ENCODE measurements around the gene ZFAND3. TPM values are rescaled to one million over a fixed set of nuclear protein-coding genes. Genes with fewer than 3 reads are reported as not detected.
A peak's percentile ranks its signal among the peaks of the same experiment; 100 is the strongest.

The ZFAND3 gene
- total RNA-seq, 1 donor from 2014 or later = 56.3 TPM

DNA sequence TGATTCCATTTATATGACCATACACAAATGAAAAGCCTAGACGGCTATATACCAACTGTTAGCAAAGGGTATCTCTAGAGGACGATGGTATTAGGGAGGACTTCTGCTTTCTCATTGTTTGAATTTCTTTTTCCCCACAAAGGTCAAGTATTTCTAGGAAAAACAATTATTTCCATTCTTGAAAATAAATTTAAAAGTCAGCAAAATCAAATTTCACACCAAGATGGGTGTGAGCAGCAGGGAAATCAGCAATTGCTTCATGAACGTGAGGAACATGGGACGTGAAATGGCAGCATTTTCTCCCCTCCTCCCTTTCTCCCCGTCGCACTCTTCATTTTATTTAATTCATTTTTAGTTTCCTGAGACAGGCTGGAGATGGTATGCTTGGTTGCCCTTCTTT is 5.2 kb upstream of the ZFAND3 start:
- intact Hi-C loops (cut with micrococcal nuclease) = no loop called here
- ChIA-PET CTCF (no interaction called here), POLR2A (no interaction called here)
- H3K9me3 Mint-ChIP-seq = no peaks in the 10 kb centered on the region
- H3K27me3 Mint-ChIP-seq = peaks cover 2% of the 10 kb centered on the region
- H3K27ac Mint-ChIP-seq = no peak overlapping the region
- no peak overlapping the region for H3K4me3 Mint-ChIP-seq
- H3K36me3 Mint-ChIP-seq (ENCODE audit: low read depth) = peaks cover 8% of the 10 kb centered on the region
- TF ChIP-seq, protein P1, sequence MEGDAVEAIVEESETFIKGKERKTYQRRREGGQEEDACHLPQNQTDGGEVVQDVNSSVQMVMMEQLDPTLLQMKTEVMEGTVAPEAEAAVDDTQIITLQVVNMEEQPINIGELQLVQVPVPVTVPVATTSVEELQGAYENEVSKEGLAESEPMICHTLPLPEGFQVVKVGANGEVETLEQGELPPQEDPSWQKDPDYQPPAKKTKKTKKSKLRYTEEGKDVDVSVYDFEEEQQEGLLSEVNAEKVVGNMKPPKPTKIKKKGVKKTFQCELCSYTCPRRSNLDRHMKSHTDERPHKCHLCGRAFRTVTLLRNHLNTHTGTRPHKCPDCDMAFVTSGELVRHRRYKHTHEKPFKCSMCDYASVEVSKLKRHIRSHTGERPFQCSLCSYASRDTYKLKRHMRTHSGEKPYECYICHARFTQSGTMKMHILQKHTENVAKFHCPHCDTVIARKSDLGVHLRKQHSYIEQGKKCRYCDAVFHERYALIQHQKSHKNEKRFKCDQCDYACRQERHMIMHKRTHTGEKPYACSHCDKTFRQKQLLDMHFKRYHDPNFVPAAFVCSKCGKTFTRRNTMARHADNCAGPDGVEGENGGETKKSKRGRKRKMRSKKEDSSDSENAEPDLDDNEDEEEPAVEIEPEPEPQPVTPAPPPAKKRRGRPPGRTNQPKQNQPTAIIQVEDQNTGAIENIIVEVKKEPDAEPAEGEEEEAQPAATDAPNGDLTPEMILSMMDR (IDR thresholded peaks at IDR 0.05) = no peak
- no peak for DNase-seq
- peaks cover 17% of the 10 kb centered on the region for H3K4me1 Mint-ChIP-seq
- no peak for ATAC-seq (ENCODE audit: low read depth)

DNA sequence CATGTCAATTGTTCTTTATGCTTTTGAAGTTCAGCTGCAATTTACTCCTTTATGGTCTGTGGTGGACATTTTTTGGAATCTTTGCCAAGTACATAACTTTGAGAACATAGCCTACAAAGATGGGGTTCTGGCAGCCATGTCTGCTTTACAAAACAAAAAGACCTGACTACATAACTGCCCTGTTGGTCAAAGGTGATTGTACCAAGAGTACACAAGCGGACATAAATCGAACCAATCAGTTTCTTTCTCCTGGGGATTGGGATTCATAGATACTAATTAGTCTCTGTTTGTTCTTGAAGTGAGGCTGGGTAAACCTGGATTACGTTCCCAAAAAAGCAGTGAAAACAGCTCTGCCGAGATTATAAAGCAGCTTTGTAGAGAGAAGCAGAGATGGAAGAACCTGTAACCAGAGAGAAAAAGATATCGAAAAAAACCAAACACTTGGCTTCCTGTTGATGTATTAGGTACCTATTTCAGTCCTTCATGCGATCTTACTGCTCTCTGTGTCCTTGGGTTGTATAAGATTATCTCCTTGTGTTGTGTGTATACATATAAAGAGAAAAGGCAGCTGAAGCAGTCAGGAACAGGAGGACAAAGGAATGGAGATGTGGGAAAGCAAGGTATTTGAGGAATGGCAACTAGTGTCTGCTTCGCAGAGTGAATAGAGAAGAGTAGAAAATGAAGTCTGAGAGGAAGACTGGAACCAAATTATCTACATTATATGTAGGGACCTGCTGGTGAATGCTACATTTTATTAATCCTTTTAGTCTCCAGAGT is 2.7 kb upstream of the ZFAND3 start:
- H3K27ac Mint-ChIP-seq = no peak overlapping the region
- ChIA-PET CTCF (no interaction called here), POLR2A (no interaction called here)
- DNase-seq (no peak), ATAC-seq (ENCODE audit: low read depth) (no peak)
- peaks cover 13% of the 10 kb centered on the region for H3K36me3 Mint-ChIP-seq (ENCODE audit: low read depth)
- H3K27me3 Mint-ChIP-seq = no peaks in the 10 kb centered on the region
- TF ChIP-seq, protein P1 (IDR thresholded peaks at IDR 0.05) = no peak
- H3K4me1 Mint-ChIP-seq = peaks cover 33% of the 10 kb centered on the region
- H3K9me3 Mint-ChIP-seq = no peaks in the 10 kb centered on the region
- no peak overlapping the region for H3K4me3 Mint-ChIP-seq
- intact Hi-C loops (cut with micrococcal nuclease) = loop anchor here (5.0 kb wide), 4 partner anchors 264 to 1269 kb away; partner anchors contain the start of genes FGD2, MTCH1 and STK38

DNA sequence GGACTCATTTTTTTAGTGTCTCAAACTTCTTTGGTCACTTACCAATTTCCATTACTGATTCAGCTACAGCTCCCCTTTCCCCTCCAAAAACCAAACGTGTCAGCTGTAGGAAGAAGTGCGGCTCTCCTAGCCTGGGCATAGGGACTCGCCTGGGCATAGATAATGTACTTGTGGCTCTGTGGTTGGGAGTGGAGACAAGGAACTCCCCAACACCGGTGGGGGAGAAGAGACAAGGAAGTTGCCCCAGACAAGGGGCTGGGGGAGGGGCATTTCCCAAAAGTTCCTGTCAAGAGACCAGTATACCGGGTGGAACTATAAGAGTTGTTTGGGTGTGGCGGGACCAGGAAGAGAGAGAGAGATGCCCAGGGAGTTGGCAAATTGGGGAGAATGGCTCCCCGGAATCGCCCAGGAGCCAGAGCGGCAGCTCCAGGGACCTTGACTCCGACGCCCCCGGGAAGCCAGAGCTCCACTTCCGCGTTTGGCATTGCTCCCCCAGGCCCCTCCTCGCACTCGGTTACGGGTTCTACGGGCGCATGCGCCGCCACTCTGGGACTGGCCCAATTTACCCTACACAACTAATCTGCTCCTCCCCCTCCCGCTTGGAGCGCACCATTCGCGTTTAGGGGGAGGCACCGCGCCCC is 871 bp upstream of the ZFAND3 start:
- peak overlapping the region; percentile 98 for H3K4me3 Mint-ChIP-seq
- peak; percentile 79 for ATAC-seq (ENCODE audit: low read depth)
- ChIA-PET POLR2A (interaction anchor here (0.6 to 2.8 kb wide), 21 partner anchors 9 to 1296 kb away, joined by 3 to 15 read pairs (median 4); partner anchors contain the start of genes BTBD9, CMTR1, MDGA1 and MTCH1), CTCF (interaction anchor here (0.8 kb wide), 1 partner anchor 114 kb away, joined by 3 read pairs; no protein-coding TSS in a partner anchor)
- H3K4me1 Mint-ChIP-seq = peaks cover 49% of the 10 kb centered on the region
- H3K27ac Mint-ChIP-seq = peak overlapping the region; percentile 99
- no peaks in the 10 kb centered on the region for H3K9me3 Mint-ChIP-seq
- DNase-seq = peak; percentile 91
- intact Hi-C loops (cut with micrococcal nuclease) = loop anchor here (1.0 to 5.0 kb wide), 9 partner anchors 27 to 1271 kb away; partner anchors contain the start of genes CCDC167, CMTR1, FGD2 and MTCH1
- no peaks in the 10 kb centered on the region for H3K27me3 Mint-ChIP-seq
- TF ChIP-seq, protein P1 (IDR thresholded peaks at IDR 0.05) = no peak
- peaks cover 15% of the 10 kb centered on the region for H3K36me3 Mint-ChIP-seq (ENCODE audit: low read depth)

DNA sequence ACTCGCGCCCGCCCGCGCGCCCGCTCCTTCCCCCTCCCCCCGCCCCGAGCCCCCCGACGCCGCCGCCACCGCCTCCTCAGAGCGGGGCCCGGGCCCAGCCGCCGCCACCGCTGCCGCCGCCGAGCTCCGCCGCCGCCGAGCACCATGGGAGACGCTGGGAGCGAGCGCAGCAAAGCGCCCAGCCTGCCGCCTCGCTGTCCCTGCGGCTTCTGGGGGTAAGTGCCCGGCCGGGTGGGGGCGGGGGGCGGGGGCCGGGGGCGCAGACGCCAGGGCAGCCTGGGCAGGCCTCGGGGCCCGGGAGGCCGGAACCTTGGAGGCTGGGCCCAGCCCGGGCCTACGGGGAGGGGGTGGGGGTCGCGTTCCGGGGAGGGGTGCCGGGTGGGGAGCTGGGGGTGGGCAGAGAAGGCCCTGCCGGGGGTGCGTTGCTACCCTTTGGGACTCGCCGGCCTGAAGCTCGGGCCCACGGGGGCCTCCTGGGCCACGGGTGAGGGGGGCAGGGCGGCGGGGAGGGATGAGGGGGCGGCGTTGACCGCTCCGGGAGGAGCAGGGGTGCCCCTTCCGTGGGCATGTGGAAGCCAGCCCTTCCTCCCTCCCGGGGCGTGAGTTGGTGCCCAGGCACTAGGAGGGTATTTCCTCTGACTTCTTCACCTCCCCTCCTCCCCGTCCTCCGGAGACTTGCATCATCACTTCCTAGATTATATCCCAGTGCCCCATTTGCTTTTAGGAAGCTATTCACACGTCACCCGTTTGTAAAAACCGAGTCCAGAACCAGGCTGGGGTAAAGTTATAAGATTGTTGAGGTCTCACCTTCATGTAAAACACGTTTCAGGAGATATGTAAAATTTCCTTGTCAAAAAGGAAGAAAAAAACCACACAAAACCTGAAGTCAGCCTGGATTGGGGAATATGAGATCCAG is 533 bp downstream of the ZFAND3 start:
- Mint-ChIP-seq H3K27me3 (no peaks in the 10 kb centered on the region), H3K9me3 (no peaks in the 10 kb centered on the region), H3K36me3 (ENCODE audit: low read depth) (peaks cover 15% of the 10 kb centered on the region), H3K27ac (peak overlapping the region; percentile 99), H3K4me3 (peak overlapping the region; percentile 98), H3K4me1 (peaks cover 58% of the 10 kb centered on the region)
- intact Hi-C loops (cut with micrococcal nuclease) = loop anchor here (1.0 to 5.0 kb wide), 9 partner anchors 29 to 1273 kb away; partner anchors contain the start of genes CCDC167, CMTR1, FGD2 and MTCH1
- TF ChIP-seq, protein P1 (IDR thresholded peaks at IDR 0.05) = no peak
- DNase-seq (peak; percentile 34), ATAC-seq (ENCODE audit: low read depth) (peak; percentile 9)
- ChIA-PET POLR2A (interaction anchor here (0.6 to 2.8 kb wide), 19 partner anchors 7 to 834 kb away, joined by 3 to 15 read pairs (median 4); partner anchors contain the start of genes BTBD9, FGD2, MDGA1 and MTCH1), CTCF (no interaction called here)
